HEK293 (cell line): ENCODE measurements around the gene TPM4.

Experiments used
- ZFP37 ChIP-seq: fragments of 450-650 bp; formaldehyde crosslinking; IDR thresholded peaks from 2 replicates; pipeline ENCODE4 v1.5.1; 2016; ENCODE audit warnings: missing biosample characterization, missing genetic modification characterization
- ZNF121 ChIP-seq: fragments of 450-650 bp; formaldehyde crosslinking; IDR thresholded peaks from 2 replicates; pipeline ENCODE4 v1.5.1; 2016; ENCODE audit warnings: missing biosample characterization, missing genetic modification characterization
- ZNF660 ChIP-seq: fragments of 450-650 bp; IDR thresholded peaks from 2 replicates; pipeline ENCODE4 v1.5.1; 2018; ENCODE audit warnings: missing biosample characterization, mild to moderate bottlenecking, missing genetic modification characterization
- ZNF785 ChIP-seq: fragments of 450-650 bp; formaldehyde crosslinking; IDR thresholded peaks from 2 replicates; pipeline ENCODE4 v1.5.1; 2016; ENCODE audit warnings: missing biosample characterization, missing genetic modification characterization
- ZSCAN18 ChIP-seq: fragments of 450-650 bp; formaldehyde crosslinking; IDR thresholded peaks from 2 replicates; pipeline ENCODE4 v1.5.1; 2016; ENCODE audit warnings: missing biosample characterization, missing genetic modification characterization
- TF ChIP-seq, protein P1 (sequence below): fragments of 450-650 bp; formaldehyde crosslinking; IDR thresholded peaks from 2 replicates; pipeline ENCODE4 v1.5.1; 2017; ENCODE audit warnings: missing biosample characterization, missing genetic modification characterization

DNA sequence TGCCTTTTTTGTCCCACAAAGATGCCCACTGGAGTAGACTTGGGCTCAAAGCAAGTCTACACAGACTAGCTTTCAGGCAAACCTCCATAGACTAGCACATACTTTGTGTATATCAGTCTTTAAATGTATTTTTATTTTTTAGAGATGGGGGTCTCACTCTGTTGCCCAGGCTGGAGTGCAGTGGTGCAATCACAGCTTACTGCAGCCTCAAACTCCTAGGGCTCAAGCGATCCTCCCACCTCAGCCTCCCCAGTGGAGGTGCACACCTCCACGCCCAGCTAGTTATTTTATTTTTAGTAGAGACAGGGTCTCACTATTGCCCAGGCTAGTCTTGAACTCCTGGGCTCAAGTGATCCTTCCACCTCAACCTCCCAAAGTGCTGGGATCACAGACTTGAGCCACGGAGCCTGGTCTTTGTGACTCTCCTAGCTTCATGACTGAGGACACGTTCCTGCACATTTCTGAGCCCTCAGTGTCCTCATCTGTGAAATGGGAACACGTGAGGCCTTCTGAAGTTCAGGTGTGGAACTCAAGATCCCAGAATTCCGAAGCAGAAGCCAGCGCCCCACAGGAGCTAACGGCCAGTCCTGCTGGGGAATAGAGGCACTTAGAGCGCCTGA, 5.1 kb upstream of the TPM4 start:
- TF ChIP-seq ZFP37 (tag by site-specific recombination) = no peak
- TF ChIP-seq ZSCAN18 (tag by site-specific recombination) = no peak
- TF ChIP-seq, protein P1, sequence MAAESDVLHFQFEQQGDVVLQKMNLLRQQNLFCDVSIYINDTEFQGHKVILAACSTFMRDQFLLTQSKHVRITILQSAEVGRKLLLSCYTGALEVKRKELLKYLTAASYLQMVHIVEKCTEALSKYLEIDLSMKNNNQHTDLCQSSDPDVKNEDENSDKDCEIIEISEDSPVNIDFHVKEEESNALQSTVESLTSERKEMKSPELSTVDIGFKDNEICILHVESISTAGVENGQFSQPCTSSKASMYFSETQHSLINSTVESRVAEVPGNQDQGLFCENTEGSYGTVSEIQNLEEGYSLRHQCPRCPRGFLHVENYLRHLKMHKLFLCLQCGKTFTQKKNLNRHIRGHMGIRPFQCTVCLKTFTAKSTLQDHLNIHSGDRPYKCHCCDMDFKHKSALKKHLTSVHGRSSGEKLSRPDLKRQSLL (tag by site-specific recombination) = no peak
- 0 out of 2 replicates have a peak, but pooled peaks have one; percentile 47 for TF ChIP-seq ZNF121
- no peak for TF ChIP-seq ZNF660
- no peak for TF ChIP-seq ZNF785 (tag by site-specific recombination)
